OCI-LY7 (cell line): ENCODE data around the gene PARD6G. TPM values are rescaled to one million over a fixed set of nuclear protein-coding genes. Genes with fewer than 3 reads are reported as not detected.
"Not testable (repeated sequence)": the region's sequence is repeated elsewhere in the genome, so short reads cannot be mapped to it uniquely, and the experiment has no call there.

Experiments
- BruUV-seq: library from RNA; stranded (reverse); fragments of 400-500 nt; replicated peaks from 2 replicates; lab custom pipeline; 2021; lab: Mats Ljungman, UMichigan
- CTCF ChIA-PET: fragments of 300-600 bp; sonication (Branson Sonifier 250); formaldehyde crosslinking; loops from one replicate; lab custom pipeline; 2022; ENCODE audit warnings: antibody characterized with exemption; ENCODE audit not compliant: unreplicated experiment; lab: Charles Lee
- POLR2A ChIA-PET: fragments of 300-600 bp; sonication (Branson Sonifier 250); formaldehyde crosslinking; loops from one replicate; lab custom pipeline; 2022; ENCODE audit warnings: antibody characterized with exemption; lab: Charles Lee
- DNase-seq: peaks from one replicate; pipeline ENCODE4 v3.0.0-alpha.2; 2015; ENCODE audit warnings: low spot score
- H2AFZ ChIP-seq: fragments of 200-600 bp; sonication (generic), shearing (Covaris generic); 2 replicates; pipeline ENCODE4 v1.6.1; 2014; ENCODE audit warnings: mild to moderate bottlenecking, antibody characterized with exemption, low read length, moderate library complexity
- H3K27ac ChIP-seq: fragments of 200-600 bp; sonication (generic); 2 replicates; pipeline ENCODE4 v1.5.1; 2014; ENCODE audit warnings: mixed run types, low read depth, mild to moderate bottlenecking, moderate library complexity, low read length, inconsistent platforms; ENCODE audit not compliant: poor library complexity, severe bottlenecking
- H3K36me3 ChIP-seq: fragments of 200-600 bp; sonication (generic); 2 replicates; pipeline ENCODE4 v1.6.1; 2014; ENCODE audit warnings: mild to moderate bottlenecking, antibody characterized with exemption, low read length, moderate library complexity, mixed read lengths; ENCODE audit not compliant: insufficient read depth
- H3K4me1 ChIP-seq: fragments of 200-600 bp; sonication (generic); 2 replicates; pipeline ENCODE4 v1.5.1; 2014; ENCODE audit warnings: mild to moderate bottlenecking, low read length; ENCODE audit not compliant: insufficient read depth, poor library complexity, severe bottlenecking
- H3K4me2 ChIP-seq: fragments of 200-600 bp; sonication (generic); 2 replicates; pipeline ENCODE4 v1.6.1; 2014; ENCODE audit warnings: mild to moderate bottlenecking, low read length
- H3K4me3 ChIP-seq: fragments of 200-600 bp; sonication (generic); 2 replicates; pipeline ENCODE4 v1.5.1; 2014; ENCODE audit warnings: mild to moderate bottlenecking, low read depth, low read length; ENCODE audit not compliant: poor library complexity, severe bottlenecking
- H3K79me2 ChIP-seq: fragments of 200-600 bp; sonication (generic); 2 replicates; pipeline ENCODE4 v1.6.1; 2016; ENCODE audit warnings: low read depth, mild to moderate bottlenecking, low read length, moderate library complexity, mixed read lengths; ENCODE audit not compliant: insufficient read depth
- H3K9me2 ChIP-seq: fragments of 200-600 bp; sonication (generic); 2 replicates; pipeline ENCODE4 v1.6.1; 2016; ENCODE audit warnings: mild to moderate bottlenecking, low read length, mixed read lengths; ENCODE audit not compliant: insufficient read depth
- H3K9me3 ChIP-seq: fragments of 200-600 bp; sonication (generic); 2 replicates; pipeline ENCODE4 v1.6.1; 2014; ENCODE audit warnings: mild to moderate bottlenecking, mixed run types, low read length, mixed read lengths
- H4K20me1 ChIP-seq: fragments of 200-600 bp; sonication (generic); 2 replicates; pipeline ENCODE4 v1.6.1; 2014; ENCODE audit warnings: mild to moderate bottlenecking, antibody characterized with exemption, low read length, moderate library complexity, mixed read lengths; ENCODE audit not compliant: insufficient read depth
- EZH2phosphoT487 ChIP-seq: fragments of 200-600 bp; sonication (generic); IDR thresholded peaks from 2 replicates; pipeline ENCODE4 v1.6.1; 2018; ENCODE audit warnings: low read depth, borderline replicate concordance, mild to moderate bottlenecking, mixed run types, antibody characterized with exemption, low read length, moderate library complexity, mixed read lengths
- intact Hi-C: fragments of 100-400 bp; cut with micrococcal nuclease; formaldehyde crosslinking; loops from one replicate; pipeline ENCODE4 v1.10.0; 2022; ENCODE audit not compliant: unreplicated experiment
- total RNA-seq, 2 experiments: library from RNA; depleted of rRNA in 1 of 2; stranded (reverse); fragments of >200 nt in 1 of 2; shearing (Covaris generic) in 1 of 2; gene quantifications; 2 replicates each; pipeline ENCODE4 v1.2.3, GENCODE V29; 2014 to 2022
- TF ChIP-seq, protein P1 (sequence below): fragments of 200-600 bp; sonication (generic); conservative IDR thresholded peaks from 2 replicates; pipeline ENCODE4 v1.5.1; 2014; ENCODE audit warnings: mild to moderate bottlenecking, antibody characterized with exemption, low read length, moderate library complexity, mixed read lengths

PARD6G gene
- total RNA-seq, 2 experiments from 2014 or later = 0.03 TPM; not detected in 1

DNA sequence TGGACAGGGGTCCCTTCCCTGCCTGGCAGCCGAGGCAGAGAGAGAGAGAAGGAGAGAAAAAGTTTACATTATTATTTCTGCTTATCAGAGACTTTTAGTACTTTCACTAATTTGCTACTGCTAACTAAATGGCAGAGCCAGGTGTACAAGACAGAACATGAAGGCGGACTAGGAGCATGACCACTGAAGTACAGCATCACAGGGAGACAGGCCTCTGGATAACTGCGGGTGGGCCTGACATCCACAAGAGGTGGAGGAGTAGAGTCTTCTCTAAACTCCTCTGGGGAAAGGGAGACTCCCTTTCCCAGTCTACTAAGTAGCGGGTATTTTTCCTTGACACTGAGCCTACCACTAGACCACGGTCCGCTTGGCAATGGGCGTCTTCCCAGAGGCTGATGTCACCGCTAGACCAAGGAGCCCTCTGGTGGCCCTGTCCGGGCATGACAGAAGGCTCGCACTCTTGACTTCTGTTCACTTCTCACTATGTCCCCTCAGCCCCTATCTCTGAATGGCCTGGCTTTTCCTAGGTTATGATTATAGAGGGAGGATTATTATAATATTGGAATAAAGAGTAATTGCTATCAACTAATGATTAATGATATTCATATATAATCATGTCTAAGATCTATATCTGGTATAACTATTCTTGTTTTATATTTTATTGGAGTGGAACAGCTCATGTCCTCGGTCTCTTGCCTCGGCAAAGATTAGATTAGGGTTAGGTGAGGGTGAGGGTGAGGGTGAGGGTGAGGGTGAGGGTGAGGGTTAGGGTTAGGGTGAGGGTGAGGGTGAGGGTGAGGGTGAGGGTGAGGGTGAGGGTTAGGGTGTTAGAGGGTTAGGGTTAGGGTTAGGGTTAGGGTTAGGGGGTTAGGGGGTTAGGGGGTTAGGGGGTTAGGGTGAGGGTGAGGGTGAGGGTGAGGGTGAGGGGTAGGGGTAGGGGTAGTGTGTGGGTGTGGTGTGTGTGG is 10.5 kb upstream of the PARD6G start:
- TF ChIP-seq, protein P1, sequence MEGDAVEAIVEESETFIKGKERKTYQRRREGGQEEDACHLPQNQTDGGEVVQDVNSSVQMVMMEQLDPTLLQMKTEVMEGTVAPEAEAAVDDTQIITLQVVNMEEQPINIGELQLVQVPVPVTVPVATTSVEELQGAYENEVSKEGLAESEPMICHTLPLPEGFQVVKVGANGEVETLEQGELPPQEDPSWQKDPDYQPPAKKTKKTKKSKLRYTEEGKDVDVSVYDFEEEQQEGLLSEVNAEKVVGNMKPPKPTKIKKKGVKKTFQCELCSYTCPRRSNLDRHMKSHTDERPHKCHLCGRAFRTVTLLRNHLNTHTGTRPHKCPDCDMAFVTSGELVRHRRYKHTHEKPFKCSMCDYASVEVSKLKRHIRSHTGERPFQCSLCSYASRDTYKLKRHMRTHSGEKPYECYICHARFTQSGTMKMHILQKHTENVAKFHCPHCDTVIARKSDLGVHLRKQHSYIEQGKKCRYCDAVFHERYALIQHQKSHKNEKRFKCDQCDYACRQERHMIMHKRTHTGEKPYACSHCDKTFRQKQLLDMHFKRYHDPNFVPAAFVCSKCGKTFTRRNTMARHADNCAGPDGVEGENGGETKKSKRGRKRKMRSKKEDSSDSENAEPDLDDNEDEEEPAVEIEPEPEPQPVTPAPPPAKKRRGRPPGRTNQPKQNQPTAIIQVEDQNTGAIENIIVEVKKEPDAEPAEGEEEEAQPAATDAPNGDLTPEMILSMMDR = peak; percentile 68
- H3K27ac ChIP-seq, CTCF ChIA-PET, H2AFZ ChIP-seq, H3K79me2 ChIP-seq, H3K4me1 ChIP-seq, H3K9me2 ChIP-seq, POLR2A ChIA-PET, BruUV-seq, H3K9me3 ChIP-seq, H3K4me2 ChIP-seq, H3K36me3 ChIP-seq, H4K20me1 ChIP-seq, intact Hi-C loops, H3K4me3 ChIP-seq: not testable (repeated sequence)
- DNase-seq = peak; percentile 22

- TF ChIP-seq EZH2phosphoT487 = no peak
- TF ChIP-seq, protein P1 = no peak
- intact Hi-C loops = no loop called here
- BruUV-seq = no TSS peak
These were observed 7.7 kb upstream of the PARD6G start for GRCh38 chr18:80254971-80255500.

More at GRCh38 chr18:80254971-80255500, 7.7 kb upstream of the PARD6G start:
- ChIA-PET CTCF (no interaction called here), POLR2A (interaction anchor here (0.6 kb wide), 1 partner anchor 242 kb away, joined by 3 read pairs; no protein-coding TSS in a partner anchor)
- Histone ChIP-seq H3K4me1 (no peaks in the 10 kb centered on the region), H2AFZ (no peak overlapping the region), H3K9me3 (no peaks in the 10 kb centered on the region), H3K27ac (no peak overlapping the region), H3K9me2 (no peaks in the 10 kb centered on the region), H3K36me3 (no peaks in the 10 kb centered on the region), H3K4me3 (no peak overlapping the region), H3K79me2 (no peaks in the 10 kb centered on the region), H4K20me1 (no peaks in the 10 kb centered on the region), H3K4me2 (no peak overlapping the region)
- DNase-seq = no peak
